CD4-positive, alpha-beta T cell treated with Interleukin-6 for 4 hours (primary cell): ENCODE results near the gene ADAMTSL3.
"Not testable (repeated sequence)": the region's sequence is repeated elsewhere in the genome, so short reads cannot be mapped to it uniquely, and the experiment has no call there.

Experiments
- DNase-seq: peaks from one replicate; pipeline ENCODE4 v3.0.0-alpha.2; 2020; ENCODE audit warnings: mixed read lengths

ADAMTSL3 gene

DNA sequence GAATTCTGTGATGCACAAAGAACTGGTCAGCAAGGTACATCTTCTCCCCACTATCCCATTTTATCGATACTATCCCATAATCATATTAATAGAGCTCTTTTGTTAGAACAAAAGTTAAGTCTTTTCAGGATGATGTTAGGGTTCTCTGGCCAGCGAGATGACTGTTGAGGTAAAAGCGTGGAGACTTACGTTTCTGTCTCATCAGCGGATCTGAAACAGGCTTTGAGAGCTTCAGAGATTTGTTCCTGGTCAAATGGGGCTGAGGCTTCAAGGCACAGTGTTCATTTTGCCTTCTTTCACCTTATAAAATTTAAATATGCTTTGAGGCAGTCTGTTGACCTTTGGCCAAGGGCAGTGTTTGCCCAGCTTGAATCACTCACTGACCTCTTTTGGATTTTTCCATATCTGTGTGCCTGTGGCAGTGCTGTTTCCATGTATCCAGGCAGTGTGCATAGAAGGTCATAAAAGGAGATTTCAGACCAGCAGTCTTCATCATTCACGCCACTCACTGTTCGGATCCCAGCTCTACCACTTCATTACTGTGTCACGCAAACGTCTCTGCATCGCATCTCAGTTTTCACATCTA, 3.1 kb downstream of the ADAMTSL3 start:
- no peak for DNase-seq

DNA sequence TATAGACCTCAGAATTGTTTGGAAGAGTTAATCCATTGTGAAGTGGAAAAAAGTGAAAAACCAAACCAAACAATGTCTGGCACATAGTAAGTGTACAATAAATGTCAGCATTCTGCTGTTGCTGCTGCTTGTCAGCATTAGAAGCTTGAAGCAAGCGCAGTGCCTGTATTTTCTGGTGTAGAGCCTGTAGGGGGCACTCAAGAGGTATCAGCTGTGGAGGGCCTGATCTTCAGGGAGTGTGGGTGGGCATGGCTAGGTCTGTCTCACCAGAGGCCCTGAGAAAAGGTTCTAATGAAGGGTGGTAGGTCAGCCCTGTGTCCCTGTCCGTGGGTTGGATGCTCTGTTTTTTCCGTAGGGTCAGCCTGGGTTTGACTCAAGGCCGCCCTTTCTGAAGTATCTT, 3.6 kb downstream of the ADAMTSL3 start:
- no peak for DNase-seq

DNA sequence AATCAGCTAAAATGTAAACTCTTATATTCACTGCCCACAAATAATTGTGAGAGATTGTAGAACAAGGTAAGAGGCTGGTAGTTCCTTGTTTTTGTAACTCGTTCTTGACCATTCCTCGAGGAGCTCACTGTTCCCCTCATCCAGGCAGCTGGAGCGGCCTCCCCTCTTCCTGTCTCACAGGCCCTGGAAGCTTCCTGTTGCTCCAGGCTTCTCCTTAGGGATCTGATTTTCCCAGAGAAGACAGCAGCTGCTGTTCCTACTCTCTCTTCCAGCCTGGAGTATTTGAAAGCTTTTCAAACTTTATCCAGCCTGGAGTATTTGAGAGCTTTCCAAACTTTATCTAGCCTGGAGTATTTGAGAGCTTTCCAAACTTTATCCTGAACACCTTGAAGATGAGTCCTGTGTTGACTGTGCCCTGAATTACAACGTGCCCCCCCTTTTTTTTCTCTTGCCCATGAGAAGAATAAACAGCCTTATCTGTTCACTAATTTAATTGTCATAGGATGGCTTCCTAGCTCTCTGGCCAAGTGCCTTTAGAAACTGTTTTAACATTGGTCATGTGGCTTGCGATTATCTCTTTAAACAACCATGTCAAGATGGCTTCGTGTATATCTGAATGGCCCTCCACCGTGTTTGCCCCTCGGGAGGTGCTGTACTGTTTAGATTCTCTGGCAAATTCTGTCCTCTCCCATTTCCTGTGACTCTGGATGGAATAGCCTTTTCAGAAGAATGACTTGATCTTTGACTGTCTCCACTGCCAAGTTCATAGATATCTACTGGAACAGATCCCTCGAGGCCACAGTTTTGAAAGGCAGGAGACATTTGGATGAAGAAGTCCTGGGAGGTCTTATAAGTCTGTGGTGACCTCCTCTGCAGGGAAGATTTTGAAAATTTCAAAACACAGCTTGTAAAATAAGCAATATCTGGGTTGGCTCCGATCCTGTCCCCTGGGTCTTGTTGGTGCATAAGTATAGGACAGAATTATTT, 4.8 kb downstream of the ADAMTSL3 start:
- no peak for DNase-seq

DNA sequence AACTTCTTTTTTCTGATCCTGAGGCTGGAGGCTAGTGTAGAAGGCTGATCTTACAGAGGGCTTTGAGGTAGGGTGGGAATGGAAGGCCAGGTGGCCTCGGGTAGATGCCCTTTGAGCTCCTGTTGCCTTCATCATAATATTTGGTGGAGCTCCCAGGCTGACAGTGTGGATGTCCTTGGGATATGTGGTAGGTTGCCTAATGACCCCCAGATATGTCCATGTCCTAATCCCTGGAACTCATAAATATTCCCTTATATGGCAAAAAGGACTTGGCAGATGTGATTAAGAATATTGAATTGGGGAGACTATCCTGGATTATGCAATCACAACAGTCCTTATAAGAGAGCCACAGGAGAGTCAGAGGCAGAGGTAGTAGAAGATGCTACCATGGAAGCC, 5.5 kb downstream of the ADAMTSL3 start:
- no peak for DNase-seq

DNA sequence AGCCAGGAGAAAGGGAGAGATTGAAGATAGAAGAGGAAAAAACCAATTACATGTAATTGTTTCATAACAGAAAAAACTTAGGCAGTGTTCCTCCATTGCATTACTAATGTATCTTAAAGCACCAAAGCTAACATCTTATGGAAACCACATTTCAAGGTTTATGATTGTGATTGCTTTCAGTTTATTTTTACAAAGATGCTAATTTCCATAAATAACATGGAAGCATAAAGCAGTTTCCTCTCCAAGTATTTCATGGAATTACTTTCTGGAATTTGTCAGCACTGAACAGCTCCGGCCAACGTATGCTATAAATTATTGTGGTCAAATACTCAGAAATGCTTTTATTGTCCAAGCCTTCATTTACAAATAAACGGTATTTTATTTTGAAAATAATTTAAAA, 11.6 kb downstream of the ADAMTSL3 start:
- no peak for DNase-seq

DNA sequence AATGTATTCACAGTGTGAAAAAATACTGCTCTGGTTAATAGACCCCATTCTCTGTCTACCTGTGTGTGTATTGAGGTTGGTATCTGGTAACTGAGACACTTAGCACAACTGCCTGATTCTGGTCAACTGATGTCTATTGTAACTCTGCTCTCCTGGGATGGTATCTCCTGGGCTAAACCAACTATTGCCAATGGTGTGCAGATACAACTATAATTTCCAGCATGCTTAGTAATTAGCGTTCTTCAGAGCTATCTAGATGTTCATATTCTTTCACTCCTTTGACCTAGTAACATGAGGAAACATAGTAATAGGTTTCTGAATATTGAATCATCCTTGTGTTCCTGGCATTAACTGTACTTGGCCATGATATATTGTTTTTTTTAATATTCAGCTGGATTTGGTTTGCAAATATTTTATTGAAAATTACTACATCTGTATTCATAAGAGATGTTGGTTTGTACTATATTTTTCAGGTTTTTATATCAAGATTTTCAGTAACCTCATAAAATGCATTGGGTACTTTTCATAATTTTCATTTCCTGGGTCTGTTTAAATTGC, 16.8 kb downstream of the ADAMTSL3 start:
- DNase-seq, result no peak

DNA sequence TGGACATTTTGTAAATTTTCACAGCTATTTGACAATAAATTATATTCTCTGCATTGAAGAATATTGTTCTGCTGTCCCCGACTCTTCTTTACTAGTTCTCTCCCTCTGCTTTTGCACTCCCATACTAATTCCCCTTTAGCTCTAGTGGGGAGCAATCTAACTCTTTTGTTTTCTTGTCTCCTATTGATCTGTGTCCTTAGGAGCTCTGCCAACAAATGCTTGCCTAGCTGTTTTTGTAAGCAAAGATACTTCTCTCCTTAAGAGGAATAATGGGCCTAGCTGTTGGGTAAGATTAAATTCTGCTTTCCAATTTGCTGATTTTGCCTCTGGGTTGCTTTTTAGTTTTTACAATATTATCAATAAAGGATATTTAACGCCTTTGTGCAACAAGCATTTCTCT, 17.7 kb downstream of the ADAMTSL3 start:
- no peak for DNase-seq

DNA sequence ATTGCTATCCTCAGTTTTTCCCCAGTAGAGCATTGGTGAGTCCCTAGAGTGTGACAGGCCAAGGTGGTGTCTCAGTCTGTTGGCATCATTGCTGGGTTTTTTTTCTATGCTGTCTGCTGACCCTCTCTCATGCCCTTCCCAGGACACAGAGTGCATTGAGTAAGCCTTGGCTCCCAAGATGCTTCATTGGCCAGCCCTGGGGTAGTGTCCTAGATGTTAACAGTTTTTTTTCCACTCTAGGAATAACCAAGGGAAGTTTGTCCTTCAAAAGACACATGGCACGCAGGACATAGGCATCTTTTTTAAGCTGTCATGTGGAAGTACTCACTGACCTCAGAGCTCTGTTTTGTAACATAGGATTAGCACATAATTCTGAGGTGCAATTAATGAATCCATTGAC, 19.5 kb downstream of the ADAMTSL3 start:
- no peak for DNase-seq

DNA sequence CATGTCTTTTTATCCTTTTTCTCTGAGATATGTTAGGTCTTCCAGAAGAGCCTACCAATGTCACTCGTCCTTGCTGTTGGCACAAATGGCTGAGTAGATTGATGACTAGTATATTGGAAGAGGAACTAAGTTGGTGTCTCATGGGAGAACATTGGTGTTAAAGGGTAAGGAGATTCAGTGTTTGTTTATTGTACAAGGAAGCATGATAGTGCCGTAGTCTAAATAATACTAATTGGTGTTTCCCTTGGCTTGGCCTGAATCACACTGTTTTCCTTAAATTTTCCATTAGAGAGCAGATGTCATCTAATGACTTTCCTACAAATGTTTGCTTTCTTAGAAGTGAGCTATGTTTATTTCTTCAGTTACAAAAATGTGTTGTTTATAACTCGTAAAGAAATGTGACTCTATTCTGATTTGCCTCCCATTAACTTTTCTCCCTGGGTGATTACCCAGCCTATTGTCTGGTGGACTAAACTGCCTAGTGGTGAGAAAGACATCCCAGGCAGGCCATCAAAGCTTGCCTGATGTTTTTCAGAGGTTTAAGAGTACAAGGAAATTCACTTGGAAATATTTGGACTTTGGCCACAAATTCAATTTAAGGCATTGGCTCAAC, 28.7 kb downstream of the ADAMTSL3 start:
- DNase-seq, result no peak

DNA sequence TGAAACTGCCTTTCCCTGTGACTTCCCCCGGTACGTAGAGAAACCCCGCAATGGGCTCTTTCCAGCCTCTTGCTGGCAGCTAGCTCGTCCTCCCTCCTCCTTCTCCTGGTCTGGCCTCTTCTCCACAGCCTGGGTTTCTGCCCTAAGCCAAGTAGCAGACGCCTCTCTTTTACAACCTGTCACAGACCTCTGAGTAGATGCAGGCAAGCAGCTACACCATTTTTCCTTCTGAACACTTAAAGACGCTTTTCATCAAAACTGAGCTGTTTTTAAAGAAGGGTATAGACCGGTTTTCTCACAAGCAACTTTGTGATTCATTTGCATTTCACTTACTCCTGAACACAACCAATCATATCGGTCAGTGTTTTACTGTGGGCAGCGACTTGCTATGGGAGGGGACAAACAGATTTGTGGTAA, 32.0 kb downstream of the ADAMTSL3 start:
- no peak for DNase-seq

DNA sequence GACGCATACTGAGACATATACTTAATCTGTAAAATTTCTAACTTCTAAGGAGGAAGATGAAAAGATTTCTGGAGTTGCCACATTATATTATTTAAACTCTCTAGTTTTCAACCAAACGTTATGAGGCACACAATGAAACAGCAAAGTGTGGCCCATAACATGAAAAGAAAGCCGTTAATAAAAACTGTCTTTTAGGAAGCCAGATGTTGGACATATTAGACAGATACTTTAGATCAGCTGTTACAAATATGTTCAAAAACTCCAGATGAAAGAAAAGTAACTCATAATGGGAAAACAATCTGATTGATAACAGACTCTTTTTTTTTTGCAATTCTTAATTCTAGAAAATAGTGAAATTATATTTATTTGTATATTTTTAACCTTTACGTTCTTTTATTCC, 34.3 kb downstream of the ADAMTSL3 start:
- no peak for DNase-seq

DNA sequence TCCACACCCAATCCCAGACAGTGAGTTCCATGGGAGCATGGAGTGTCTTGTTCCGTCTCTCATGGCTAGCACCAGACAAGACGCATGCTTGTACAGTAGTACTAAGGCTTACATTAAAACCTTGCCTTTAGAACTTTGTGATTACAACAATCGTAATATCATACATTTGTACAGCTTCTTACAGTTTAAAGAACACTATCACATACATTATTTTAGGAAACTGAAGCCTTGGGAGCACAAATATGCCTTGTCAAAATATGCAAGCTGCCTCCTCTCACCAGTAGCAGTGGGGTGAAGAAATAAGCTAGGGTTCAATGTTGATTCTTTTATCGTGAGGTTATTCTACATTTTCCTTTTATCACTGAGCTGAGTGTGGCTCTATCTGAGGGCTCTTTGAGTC, 36.8 kb downstream of the ADAMTSL3 start:
- DNase-seq, result no peak

DNA sequence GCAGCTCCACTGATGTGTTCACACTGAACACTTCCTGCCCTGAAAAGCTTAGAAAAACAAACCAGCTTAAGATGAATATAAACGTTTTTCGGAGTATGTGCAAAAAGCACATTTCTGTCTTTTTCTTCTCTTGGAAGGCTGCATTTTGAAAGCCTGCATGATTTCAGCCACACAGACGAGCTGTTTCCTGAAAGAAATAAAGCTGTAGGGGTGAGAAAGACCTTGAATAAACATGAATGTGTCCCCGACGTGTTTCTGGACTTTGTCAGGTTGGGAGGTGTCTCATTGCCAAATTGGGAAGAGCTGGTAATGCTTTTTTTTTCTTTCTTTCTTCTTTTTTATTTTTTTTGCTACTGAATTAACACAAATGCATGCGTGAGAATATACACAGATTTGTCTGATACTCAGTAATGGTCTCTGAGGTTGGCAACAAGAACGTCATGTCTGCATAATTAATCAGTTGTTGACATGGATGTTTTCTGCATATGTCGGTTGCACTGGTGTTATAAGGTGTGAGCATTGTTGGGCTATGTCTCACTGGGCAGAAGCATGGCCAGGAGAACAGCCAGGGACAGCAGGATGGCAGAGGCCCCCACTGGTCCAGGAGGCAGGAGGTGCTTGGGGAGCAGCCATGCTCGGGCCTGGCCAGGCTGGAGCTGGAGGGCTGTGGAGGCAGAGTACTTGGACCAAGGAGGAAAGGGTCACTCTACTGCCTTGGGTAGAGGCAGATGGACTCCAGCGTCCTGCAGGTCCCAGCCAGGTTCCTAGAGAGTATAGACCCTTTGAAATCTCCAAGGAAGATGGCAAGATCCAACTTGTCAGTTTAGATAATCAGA, 39.0 kb downstream of the ADAMTSL3 start:
- no peak for DNase-seq

DNA sequence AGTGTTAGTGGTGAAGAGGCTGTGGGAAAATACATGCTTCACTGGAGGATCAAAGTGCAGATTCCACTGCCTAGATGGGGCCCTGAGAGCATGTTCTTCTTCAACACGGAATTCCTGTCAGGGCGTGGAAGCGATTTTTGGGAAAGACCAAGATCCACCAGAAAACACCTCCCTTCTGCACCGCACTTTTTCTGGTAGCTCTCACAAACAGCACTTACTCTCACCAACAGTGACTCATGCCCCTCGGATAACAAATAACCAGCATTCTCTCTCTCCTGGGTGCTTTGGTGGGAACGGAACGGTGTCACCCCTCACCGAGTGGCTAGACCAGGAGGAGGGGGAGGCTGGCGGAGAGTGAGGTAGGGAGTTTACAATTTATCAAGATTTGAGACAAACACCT, 40.1 kb downstream of the ADAMTSL3 start:
- DNase-seq, result no peak

DNA sequence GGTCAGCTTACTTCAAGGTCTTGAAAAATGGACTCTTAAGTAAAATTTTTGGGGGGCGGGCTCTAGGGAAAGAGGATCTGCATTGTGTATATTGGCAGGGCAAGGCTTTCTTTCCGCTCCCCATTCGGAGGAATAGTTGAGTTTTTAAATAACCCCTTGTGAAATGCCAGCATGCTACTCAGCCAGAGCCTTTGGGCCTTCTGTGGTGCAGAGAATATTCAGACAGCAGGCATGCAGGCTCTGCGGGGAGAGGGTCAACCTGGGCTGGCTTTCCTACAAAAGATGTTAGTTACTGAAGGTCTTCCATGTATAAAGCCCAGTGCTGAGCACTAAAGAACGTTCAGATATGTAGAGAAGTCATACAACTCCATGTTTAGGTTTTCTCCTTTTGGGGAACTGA, 40.6 kb downstream of the ADAMTSL3 start:
- DNase-seq, result no peak

DNA sequence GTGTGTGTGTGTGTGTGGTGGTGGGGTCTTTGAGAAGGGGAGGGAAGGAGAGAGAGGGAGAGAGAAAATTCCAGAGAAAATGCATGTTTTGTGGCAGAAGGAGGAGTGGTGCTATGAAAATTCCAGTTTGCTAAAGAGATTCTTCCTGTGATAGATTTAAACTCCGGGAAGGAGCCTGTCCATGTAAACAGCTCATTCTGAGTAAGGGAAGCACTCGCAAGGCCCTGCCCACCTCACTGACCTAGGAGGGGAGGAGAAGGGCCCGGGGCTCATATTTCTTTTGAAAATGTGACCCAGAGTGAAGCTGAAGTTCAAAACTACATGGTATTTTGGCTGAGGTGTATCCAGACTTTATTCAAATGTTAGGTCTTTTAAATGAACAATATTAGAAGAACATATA, 41.3 kb downstream of the ADAMTSL3 start:
- DNase-seq, result no peak

DNA sequence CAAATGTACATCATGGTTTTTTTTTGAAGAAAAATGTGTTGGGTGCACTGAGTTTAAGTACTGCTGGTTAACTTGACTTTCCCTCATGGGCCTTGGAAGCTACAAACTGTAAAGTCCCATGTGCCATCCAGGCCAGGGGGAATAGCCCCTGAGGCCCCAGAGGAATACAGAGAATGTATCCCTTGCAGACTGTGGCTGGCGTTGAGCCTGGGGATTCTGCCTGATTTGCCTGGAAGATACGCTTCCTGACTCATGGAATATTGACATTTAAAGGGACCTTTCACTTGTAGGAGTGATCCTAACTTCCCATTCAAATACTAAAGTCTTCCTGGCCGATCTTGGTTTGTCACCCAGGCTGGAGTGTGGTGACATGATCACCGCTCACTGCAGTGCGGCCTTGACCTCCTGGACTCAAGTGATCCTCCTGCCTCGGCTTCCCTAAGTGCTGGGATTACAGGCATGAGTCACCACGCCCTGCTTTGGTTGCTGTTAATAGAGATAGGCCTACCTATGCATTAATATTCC, 42.0 kb downstream of the ADAMTSL3 start:
- no peak for DNase-seq

DNA sequence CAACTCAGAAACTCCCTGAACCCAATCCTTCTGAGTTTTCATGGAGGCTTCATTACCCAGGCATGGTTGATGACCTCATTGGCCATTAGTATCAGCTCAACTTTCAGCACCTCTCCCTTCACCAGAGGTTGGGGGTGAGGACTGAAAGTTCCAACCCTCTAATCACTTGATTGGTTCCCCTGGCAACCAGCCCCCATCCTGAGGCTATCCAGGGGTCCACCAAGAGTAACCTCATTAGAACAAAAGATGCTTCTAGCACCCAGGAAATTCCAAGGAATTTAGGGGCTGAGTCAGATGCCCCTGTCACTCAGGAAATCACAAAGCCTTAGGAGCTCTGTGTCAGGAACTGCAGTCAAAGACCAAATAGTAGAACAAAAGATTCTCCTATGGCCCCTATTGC, 43.8 kb downstream of the ADAMTSL3 start:
- DNase-seq, result no peak

DNA sequence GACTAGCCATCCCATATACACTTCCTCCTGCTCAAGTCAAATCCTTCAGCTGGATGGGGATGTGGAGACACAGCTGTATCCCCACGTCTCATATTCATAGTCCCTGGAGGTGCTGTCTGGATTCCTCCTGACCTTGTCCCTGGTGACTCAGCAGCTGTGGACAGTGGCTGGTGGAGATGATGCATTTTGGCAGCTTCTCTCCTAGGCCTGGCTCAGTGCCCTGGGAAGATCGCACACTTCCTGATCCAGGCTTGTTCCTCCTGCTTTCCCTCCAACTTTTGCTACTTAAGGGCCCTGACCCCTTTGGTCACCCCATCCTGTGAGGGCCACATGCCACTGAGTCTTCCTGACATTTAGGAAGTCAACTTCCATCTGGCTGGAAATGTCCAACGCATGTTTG, 44.4 kb downstream of the ADAMTSL3 start:
- DNase-seq, result no peak

DNA sequence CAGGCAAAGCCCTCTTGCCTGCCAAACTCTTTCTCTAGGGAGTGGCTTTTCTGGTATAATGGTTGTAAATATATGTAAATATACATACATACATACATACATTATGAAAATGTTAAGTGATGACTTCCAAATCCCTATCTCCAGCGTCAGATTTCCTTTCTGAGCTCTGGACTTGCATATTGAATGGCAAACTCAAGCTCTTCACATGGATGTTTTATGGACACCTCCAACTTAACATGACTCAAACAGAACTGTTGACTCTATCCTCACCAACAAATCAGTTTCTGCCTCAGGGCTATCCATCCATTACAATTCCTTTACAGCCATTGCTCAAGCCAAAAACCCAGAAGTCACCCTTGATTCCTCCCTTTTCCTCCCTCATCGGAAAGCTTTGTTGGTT, 45.1 kb downstream of the ADAMTSL3 start:
- no peak for DNase-seq

DNA sequence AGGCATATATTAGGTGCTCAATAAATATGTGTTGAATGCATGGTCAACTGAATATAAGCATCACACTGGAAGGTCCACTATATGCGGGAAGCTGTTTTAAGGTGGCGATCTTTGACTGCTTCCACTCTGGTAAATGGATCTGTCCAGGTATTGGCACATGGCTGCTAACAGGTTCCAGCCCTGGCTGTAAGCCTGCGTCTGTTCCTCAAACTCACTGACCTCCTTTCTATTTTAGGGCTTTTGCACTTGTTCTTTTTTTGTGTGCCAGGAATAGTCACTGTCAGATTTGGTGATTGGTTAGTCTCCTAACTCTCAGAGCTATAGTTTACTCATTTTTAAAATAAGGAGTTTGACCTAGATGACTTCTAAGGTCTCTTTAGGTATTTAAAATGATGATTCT, 46.2 kb downstream of the ADAMTSL3 start:
- no peak for DNase-seq

DNA sequence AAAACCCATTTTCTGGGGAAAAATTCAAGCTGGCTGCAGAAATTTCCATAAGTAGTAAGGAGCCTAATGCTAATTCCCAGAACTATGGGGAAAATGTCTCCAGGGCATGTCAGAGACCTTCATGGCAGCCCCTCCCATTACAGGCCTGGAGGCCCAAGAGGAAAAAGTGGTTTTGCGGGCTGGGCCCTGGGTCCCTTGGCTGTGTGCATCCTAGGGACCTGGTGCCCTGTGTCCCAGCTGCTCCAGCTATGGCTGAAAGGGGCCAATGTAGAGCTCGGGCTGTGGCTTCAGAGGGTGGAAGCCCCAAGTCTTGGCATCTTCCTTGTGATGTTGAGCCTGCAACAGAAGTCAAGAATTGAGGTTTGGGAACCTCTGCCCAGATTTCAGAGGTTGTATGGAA, 48.4 kb downstream of the ADAMTSL3 start:
- not testable (repeated sequence) for DNase-seq

DNA sequence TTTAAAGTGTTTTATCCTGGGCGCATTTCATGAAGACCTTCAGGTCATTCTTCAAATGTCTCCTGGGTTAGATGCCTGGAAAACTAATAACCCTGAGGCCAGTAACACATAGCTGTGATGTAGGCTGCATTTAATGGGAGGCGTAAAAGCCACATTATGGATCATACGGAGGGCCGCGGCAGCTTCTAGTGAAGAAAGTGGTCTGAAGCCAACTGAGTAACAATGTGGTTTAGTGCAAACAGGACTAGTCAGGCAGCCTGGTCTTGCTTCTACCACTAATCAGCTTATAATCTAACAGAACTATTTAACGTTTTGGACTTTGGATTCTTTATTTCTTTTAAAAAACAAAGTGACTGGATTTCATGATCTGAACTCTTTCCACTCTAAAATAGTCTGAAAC, 54.4 kb downstream of the ADAMTSL3 start:
- DNase-seq, result no peak
